ENCODE results near the gene MRPL30.

The MRPL30 gene

DNA sequence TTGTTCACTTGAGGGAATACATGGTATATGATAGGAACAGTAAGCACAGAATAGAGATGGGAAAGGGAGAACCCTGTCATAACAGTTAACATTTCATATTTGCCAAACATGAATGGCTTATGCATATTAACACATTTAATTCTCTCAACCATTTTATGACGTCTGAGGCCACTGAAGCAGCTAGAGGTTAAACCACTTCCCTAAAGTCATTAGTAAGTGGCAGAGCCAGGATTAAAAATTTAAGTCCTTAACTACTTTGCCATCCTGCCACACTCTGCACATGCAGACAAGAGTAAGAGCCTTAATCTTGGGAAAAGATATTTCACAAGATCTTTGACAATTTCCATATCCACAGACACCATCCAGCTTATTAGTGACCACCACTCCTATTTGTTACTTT, 24.1 kb upstream of the MRPL30 start:
- TF ChIP-seq NFIC (IDR thresholded peaks at IDR 0.05) (no peak), EP300 (IDR thresholded peaks at IDR 0.05; ENCODE audit: borderline replicate concordance) (no peak), FOXM1 (IDR thresholded peaks at IDR 0.05; ENCODE audit: borderline replicate concordance, low read depth) (no peak), TEAD4 (IDR thresholded peaks at IDR 0.05) (no peak), ZBTB7A (IDR thresholded peaks at IDR 0.05; ENCODE audit: low read depth) (no peak), EGR1 (IDR thresholded peaks at IDR 0.05) (no peak), TCF12 (IDR thresholded peaks at IDR 0.05; ENCODE audit: low read depth) (no peak), CREB1 (IDR thresholded peaks at IDR 0.05; ENCODE audit: low read depth) (no peak), TAF1 (IDR thresholded peaks at IDR 0.05; ENCODE audit: low read depth) (no peak), YY1 (IDR thresholded peaks at IDR 0.05; ENCODE audit: low read depth) (no peak)
- TF ChIP-seq, protein P1, sequence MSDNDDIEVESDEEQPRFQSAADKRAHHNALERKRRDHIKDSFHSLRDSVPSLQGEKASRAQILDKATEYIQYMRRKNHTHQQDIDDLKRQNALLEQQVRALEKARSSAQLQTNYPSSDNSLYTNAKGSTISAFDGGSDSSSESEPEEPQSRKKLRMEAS (IDR thresholded peaks at IDR 0.05) = no peak
- TF ChIP-seq, protein P2, sequence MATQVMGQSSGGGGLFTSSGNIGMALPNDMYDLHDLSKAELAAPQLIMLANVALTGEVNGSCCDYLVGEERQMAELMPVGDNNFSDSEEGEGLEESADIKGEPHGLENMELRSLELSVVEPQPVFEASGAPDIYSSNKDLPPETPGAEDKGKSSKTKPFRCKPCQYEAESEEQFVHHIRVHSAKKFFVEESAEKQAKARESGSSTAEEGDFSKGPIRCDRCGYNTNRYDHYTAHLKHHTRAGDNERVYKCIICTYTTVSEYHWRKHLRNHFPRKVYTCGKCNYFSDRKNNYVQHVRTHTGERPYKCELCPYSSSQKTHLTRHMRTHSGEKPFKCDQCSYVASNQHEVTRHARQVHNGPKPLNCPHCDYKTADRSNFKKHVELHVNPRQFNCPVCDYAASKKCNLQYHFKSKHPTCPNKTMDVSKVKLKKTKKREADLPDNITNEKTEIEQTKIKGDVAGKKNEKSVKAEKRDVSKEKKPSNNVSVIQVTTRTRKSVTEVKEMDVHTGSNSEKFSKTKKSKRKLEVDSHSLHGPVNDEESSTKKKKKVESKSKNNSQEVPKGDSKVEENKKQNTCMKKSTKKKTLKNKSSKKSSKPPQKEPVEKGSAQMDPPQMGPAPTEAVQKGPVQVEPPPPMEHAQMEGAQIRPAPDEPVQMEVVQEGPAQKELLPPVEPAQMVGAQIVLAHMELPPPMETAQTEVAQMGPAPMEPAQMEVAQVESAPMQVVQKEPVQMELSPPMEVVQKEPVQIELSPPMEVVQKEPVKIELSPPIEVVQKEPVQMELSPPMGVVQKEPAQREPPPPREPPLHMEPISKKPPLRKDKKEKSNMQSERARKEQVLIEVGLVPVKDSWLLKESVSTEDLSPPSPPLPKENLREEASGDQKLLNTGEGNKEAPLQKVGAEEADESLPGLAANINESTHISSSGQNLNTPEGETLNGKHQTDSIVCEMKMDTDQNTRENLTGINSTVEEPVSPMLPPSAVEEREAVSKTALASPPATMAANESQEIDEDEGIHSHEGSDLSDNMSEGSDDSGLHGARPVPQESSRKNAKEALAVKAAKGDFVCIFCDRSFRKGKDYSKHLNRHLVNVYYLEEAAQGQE (IDR thresholded peaks at IDR 0.05; ENCODE audit: low read depth) = no peak

DNA sequence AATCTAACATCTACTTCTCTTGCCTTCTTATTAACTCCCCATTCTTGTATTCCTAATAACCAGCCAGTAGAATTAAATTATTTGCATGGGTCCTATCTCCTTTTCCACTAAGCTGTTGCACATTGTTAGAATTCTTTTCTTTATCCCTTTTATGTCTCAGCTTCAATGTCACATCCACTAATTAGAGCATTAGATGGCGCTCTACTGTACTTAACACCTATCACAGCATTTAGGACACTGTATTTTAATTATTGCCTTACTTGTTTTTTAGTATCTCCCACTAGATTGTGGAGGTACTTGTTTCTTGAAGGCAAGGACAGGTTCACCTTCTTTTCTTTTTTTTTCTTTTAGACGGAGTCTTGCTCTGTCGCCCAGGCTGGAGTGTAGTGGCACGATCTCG, 22.4 kb upstream of the MRPL30 start:
- TF ChIP-seq EP300 (IDR thresholded peaks at IDR 0.05; ENCODE audit: borderline replicate concordance) = no peak
- no peak for TF ChIP-seq CREB1 (IDR thresholded peaks at IDR 0.05; ENCODE audit: low read depth)
- TF ChIP-seq CEBPB (IDR thresholded peaks at IDR 0.05) = no peak
- TF ChIP-seq, protein P1 (IDR thresholded peaks at IDR 0.05) = no peak
- no peak for TF ChIP-seq TAF1 (IDR thresholded peaks at IDR 0.05; ENCODE audit: low read depth)
- TF ChIP-seq FOXM1 (IDR thresholded peaks at IDR 0.05; ENCODE audit: borderline replicate concordance, low read depth) = no peak
- no peak for TF ChIP-seq RAD21 (IDR thresholded peaks at IDR 0.05; ENCODE audit: low read depth)
- TF ChIP-seq YY1 (IDR thresholded peaks at IDR 0.05; ENCODE audit: low read depth) = no peak

- TF ChIP-seq EP300 (IDR thresholded peaks at IDR 0.05; ENCODE audit: borderline replicate concordance) (no peak), TAF1 (IDR thresholded peaks at IDR 0.05; ENCODE audit: low read depth) (no peak), YY1 (IDR thresholded peaks at IDR 0.05; ENCODE audit: low read depth) (no peak), NFIC (IDR thresholded peaks at IDR 0.05) (no peak)
- TF ChIP-seq, protein P2 (IDR thresholded peaks at IDR 0.05; ENCODE audit: low read depth) = no peak
These were observed 21.4 kb upstream of the MRPL30 start for GRCh38 chr2:99159594-99159993.

DNA sequence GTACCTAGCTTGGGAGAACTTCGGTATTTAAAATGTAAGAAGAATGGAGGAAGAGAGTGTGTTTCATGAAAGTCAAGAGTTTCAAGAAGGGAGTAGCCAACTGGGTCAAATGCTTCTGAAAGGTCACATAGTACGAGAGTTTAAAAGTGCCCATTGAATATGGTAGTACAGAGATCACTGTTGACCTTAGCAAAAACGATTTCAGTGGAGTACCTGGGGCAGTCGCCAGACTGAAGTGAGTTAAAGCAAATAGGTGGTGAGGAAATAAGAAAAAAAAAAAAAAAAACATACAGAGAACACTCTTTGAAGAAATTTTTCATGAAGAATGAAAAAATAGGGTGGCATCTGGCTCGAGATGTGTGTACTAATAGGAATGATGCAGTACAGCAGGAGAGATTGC, 14.8 kb upstream of the MRPL30 start:
- TF ChIP-seq EGR1 (IDR thresholded peaks at IDR 0.05) = no peak
- TF ChIP-seq CREB1 (IDR thresholded peaks at IDR 0.05; ENCODE audit: low read depth) = no peak
- no peak for TF ChIP-seq ZBTB7A (IDR thresholded peaks at IDR 0.05; ENCODE audit: low read depth)
- TF ChIP-seq TAF1 (IDR thresholded peaks at IDR 0.05; ENCODE audit: low read depth) = no peak
- TF ChIP-seq TCF12 (IDR thresholded peaks at IDR 0.05; ENCODE audit: low read depth) = no peak
- TF ChIP-seq YY1 (IDR thresholded peaks at IDR 0.05; ENCODE audit: low read depth) = no peak
- TF ChIP-seq, protein P3, sequence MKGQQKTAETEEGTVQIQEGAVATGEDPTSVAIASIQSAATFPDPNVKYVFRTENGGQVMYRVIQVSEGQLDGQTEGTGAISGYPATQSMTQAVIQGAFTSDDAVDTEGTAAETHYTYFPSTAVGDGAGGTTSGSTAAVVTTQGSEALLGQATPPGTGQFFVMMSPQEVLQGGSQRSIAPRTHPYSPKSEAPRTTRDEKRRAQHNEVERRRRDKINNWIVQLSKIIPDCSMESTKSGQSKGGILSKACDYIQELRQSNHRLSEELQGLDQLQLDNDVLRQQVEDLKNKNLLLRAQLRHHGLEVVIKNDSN (IDR thresholded peaks at IDR 0.05) = no peak
- TF ChIP-seq TEAD4 (IDR thresholded peaks at IDR 0.05) = no peak
- no peak for TF ChIP-seq RAD21 (IDR thresholded peaks at IDR 0.05; ENCODE audit: low read depth)

DNA sequence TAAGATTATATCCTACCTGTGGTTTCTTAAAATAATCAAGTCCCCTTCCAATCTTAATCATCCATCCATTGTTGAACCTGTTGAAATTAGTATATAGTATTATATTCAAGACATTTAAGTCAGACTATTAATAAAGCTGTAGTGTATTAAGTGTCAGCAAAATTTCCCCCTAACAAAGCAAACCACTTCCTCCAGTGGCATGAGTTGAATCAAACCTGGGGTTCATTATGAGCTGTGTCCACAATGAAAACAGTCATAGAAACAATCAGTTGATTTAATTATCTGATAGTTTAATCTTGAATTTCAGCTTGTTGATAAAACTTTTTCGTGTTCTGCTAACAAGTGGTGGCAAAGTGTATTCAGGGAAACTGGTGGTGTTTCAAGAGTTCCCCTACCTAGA, 11.4 kb upstream of the MRPL30 start:
- TF ChIP-seq TAF1 (IDR thresholded peaks at IDR 0.05; ENCODE audit: low read depth) (no peak), TCF12 (IDR thresholded peaks at IDR 0.05; ENCODE audit: low read depth) (no peak), FOXM1 (IDR thresholded peaks at IDR 0.05; ENCODE audit: borderline replicate concordance, low read depth) (no peak), YY1 (IDR thresholded peaks at IDR 0.05; ENCODE audit: low read depth) (no peak), CEBPB (IDR thresholded peaks at IDR 0.05) (no peak), EGR1 (IDR thresholded peaks at IDR 0.05) (no peak), RAD21 (IDR thresholded peaks at IDR 0.05; ENCODE audit: low read depth) (no peak), ZBTB7A (IDR thresholded peaks at IDR 0.05; ENCODE audit: low read depth) (no peak), CREB1 (IDR thresholded peaks at IDR 0.05; ENCODE audit: low read depth) (no peak), EP300 (IDR thresholded peaks at IDR 0.05; ENCODE audit: borderline replicate concordance) (no peak)
- TF ChIP-seq, protein P2 (IDR thresholded peaks at IDR 0.05; ENCODE audit: low read depth) = no peak
- TF ChIP-seq, protein P3 (IDR thresholded peaks at IDR 0.05) = no peak
- TF ChIP-seq, protein P1 (IDR thresholded peaks at IDR 0.05) = no peak

Measured in Ishikawa (cell line).